Astrocyte of the hippocampus (primary cell): Measurements from ENCODE around the gene MXD4.
"Not testable (repeated sequence)": the region's sequence is repeated elsewhere in the genome, so short reads cannot be mapped to it uniquely, and the experiment has no call there.

Source experiments
- DNase-seq: peaks from one replicate; pipeline ENCODE4 v3.0.0; 2011; ENCODE audit warnings: low read depth, low spot score

MXD4 gene

DNA sequence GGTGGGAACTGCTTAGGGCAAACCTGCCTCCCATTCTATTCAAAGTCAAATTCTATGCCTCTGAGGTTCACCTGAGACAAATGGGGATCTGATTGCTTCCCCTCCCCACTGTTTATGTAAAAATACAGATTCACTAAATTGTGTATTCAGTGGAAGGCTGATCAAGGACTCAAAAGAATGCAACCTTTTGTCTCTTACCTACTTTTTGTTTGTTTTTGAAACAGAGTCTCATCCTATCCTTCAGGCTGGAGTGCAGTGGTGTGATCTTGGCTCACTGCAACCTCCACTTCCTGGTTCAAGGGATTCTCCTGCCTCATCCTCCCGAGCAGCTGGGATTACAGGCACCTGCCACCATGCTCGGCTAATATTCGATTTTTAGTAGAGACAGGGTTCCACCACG lies 40.5 kb downstream of the MXD4 start:
- DNase-seq: not testable (repeated sequence)

DNA sequence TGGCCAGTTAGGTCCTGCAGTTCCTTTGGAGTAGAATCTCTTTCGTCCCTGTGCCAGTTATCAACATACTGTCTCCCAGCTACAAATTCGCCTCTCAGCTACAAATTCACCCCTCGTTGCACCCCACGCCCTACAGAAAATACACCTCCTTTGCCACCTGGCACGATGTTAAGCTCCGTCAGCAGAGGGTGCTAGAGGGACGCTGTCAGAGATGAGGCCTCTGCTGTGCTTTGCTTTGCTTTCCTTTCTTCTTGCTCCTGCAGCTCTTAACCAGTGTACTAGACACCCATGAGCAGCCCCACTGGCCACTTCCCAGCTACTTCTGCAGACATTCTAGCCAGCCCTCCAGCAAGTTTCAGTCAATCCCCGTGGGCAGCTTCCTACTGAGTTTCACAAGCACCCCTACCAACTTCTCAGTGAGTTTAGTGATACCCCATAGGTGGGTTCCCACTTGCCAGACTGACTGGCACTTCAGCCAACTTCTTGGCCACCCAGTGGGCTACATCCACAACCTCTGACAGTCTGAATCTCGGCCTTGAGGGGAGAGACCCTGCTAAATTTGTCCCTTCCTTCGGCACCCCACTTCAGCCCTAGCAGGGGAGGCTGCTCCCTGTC lies 41.8 kb downstream of the MXD4 start:
- peak; percentile 88 for DNase-seq

DNA sequence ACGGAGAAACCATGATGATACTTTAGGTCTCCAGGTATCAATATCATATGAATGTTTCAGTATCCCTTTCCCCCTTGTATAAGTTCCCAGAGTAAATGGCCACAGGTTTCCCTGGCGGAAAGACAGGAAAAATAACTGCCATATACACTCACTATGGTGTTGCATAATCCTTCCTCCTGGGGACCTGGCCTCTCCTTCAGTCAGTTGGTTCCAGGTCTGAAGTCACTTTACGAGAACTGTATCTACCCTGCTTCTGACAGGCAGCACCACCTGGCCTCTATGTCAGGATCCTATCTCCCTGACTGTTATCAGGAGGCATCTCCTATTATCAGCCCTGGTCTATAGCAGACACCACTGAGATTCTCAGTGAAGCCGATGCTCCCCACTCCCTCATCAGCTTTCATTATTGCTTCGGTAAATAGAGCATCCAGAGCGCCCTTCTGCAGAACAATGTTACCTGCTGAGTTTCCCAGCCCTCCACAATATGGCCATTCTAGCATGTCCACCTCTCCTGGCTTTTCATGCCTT lies 42.6 kb downstream of the MXD4 start:
- DNase-seq: no peak

DNA sequence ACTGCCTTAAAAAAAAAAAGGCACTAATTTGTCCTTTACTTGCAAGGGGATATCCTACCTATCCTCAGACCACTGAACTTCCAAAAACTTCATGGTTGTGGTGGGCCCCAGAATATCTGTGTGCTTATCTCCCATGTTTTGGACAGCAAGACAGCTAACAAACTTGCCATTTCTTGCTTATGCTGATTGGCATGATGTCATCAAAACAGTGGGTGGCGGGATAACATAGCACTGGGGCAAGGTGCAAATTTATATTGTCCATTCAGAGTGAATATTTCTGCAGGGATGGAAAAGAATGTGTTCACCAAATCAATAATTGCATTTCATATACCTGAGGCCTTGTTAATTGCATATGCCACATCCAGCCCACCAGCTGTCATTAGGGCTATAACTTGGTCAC lies 43.5 kb downstream of the MXD4 start:
- DNase-seq: no peak

DNA sequence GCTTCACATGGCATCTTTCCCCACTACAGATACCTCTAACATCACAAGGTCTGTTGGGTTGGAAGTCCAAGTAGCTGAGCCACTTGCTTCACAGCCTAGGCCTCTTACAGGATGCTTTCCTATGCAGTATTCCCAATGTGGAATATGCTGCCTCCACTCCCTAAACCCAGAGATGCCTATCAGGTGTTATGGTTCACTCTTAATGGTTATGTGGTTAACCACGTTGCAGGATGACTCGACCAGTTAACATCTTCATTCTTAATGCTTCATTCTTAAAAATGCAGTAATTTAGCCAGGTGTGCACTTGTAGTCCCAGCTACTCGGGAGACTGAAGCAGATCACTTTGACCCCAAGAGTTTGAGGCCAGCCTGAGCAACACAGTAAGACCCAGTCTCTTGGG lies 44.2 kb downstream of the MXD4 start:
- DNase-seq: peak; percentile 55

DNA sequence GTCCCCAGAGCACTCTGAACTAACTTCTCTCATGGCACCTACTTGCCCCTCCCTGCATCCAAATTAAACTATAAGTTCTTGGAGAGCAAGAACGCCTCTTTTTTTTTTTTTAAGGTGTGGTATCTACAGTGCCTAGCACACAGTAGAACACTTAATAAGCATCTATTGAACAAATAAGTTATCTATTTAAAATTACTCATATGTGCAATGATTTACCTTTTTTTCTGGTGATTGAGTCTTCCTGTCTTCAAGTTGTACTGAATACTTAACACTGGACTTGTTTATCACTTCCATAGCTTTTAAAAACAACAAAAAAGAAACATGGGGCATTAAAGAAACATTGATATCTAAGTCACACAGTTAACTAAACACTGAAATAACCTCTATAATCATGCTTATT lies 49.1 kb downstream of the MXD4 start:
- no peak for DNase-seq

DNA sequence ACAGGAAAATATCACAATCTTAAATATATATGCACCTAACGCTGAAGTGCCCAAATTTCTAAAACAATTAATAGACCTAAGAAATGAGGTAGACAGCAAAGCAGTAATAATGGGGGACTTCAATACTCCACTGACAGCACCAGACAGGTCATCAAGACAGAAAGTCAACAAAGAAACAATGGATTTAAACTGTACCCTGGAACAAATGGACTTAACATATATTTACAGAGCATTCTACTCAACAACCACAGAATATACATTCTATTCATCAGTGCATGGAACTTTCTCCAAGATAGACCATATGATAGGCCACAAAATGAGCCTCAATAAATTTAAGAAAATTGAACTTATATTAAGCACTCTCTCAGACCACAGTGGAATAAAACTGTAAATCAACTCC lies 59.1 kb downstream of the MXD4 start:
- not testable (repeated sequence) for DNase-seq
